GM21423 (cell line): ENCODE results near the gene SLC35B4.
A peak's percentile ranks its signal among the peaks of the same experiment; 100 is the strongest.

Experiments used
- ATAC-seq: cut with Tn5 transposase; IDR thresholded peaks from one replicate; pipeline ENCODE4 v1.9.1; 2021; ENCODE audit warnings: mild to moderate bottlenecking, moderate library complexity; ENCODE audit not compliant: unreplicated experiment

The SLC35B4 gene

DNA sequence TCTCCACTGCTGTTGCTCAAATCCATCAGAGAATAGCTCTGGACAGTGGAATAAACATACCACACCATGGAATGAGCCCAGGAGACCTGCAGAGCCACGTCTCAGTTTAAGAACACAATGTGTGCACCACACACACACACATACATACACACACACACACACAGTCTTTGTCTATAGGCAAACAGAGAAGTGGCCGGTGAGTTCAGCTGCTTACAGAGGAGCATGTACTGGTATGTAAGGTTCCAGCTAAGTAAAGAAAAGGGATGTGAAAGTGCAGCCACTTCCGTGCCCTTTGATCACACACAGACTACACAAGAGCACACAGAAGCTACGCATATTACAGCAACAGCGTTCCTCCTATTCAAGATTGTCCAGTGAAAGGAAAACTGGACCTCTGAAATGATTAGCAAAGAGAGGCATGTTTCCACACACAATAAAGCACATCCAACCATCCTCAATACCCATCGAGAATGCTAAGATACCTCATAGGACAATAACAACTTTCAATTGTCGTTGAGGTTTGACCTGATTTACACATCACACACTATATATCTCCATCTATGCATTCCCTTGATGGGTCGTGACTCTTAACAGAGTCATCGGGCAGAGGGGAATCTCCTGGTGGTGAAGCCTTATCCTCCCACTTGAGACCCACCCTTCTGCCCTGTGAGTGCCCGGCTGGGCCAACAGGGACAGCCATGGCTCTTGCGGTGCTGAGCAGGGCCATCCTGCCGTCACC lies 23.6 kb downstream of the SLC35B4 start:
- peak; percentile 100 for ATAC-seq

DNA sequence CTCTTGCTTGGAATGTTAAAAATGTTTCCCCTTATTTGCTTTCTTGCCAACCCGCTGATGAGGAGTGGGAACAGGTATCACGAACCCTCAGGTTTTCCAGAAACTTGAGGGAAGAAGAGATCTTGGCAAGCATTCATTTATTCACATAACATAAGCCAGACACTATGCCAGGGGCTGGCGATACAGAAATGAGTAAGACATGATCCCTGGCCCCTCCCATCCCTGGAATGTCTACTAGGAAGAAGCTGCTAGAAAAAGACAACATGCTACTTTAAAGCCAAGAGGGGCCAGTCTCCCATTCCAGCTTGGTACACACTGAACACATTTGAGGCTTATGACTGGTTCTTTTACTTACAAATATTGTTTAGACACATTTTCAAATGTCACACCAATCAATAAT lies 26.4 kb downstream of the SLC35B4 start:
- no peak for ATAC-seq

DNA sequence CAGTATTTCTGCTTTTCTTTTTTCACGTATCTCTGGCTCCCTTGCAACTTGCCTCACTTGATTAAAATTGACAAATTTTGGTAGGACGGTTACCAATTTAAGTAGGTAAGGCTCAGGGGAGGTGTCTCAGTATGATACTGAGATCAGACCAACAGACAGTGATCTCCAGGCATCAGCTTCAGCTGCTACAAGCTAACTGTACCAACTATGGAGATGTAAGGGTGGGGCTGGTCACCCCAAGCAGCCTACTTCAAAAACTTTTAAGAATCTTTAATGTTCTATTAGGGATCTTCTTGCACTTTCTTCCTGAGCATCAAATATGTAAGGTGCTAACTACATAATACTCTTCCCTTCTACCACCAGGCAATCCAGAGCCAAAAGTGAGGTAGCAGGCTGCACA lies 26.9 kb downstream of the SLC35B4 start:
- ATAC-seq = no peak

DNA sequence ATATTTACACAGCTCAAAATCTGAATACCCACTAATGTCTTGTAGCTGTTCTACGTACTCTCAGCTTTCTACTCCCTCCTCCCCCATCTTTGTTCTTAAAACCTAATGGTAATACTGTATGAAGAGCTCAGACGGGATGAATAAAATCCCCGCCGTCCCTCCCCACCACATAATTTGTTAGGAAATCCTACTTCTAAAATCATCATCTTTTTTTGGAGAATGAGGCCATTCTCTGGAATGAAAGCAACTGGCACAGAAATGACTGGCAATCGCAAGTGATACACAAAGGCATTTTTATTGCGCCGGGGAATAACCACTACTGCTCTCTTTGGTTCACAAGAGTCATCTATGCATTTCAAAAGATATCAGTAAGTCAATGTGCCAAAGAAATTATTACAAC lies 27.3 kb downstream of the SLC35B4 start:
- no peak for ATAC-seq

DNA sequence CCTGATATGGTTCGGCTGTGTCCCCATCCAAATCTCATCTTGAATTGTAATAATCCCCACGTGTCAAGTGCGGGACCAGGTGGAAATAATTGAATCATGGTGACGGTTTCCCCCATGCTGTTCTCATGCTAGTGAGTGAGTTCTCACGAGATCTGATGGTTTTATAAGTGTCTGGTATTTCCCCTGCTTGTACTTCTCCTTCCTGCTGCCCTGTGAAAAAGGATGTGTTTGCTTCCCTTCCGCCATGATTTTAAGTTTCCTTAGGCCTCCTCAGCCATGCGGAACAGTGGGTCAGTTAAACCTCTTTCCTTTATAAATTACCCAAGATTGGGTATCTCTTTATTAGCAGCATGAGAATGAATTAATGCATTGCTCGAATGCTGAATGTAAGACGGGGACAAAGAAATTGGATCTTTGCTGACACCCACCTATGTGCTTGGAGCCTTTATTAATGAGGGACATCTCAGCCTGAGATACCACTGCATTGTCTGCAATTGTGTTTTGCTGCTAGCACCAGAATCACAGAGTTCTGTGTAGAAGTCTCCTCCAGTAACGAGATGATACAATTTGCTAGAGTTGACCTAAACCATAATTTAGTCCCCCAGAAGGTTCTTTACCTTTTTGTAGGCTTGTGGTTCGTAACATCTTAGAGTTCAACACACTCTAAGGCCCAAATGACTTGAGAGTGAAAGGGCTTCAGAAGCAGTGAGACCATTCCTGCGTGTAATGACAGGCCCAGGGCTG lies 28.6 kb downstream of the SLC35B4 start:
- ATAC-seq = no peak

DNA sequence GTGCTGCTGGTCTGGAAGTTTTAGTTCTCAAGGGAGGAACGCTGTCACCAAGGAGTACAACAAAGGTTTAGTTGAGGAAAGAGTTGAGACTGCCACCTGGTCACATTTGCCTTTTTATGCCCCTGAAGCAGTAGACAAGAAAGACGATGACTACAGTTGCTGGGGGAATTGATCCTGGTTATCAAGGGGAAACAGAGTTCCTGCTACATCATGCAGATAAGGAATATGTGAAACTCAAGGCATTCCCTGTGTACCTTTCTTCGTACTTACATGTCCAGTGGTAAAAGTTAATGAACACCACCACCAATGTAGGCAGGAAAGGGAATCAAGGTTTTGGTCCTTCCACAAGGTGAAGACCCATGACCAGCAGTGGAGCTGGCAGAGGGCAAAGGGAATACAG lies 31.8 kb downstream of the SLC35B4 start:
- ATAC-seq = no peak

DNA sequence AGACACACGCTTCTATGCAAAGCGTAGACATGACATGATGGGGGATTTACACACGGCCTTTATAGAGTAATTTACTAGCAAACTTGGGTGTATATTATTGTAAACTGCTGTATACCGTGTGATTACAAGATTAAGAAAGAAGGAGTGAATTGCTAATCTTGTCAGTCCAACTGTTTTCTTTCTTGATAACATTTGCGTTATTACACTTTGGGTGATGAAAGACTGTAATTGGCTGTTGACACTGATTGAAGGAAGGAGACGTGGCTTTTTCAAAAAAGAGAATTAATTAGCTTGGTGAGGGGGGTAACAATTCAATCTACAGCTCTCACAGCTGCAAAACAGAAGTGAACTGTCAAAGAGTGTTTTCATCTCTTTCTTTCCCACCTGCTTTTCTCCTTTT lies 32.7 kb downstream of the SLC35B4 start:
- ATAC-seq = no peak

DNA sequence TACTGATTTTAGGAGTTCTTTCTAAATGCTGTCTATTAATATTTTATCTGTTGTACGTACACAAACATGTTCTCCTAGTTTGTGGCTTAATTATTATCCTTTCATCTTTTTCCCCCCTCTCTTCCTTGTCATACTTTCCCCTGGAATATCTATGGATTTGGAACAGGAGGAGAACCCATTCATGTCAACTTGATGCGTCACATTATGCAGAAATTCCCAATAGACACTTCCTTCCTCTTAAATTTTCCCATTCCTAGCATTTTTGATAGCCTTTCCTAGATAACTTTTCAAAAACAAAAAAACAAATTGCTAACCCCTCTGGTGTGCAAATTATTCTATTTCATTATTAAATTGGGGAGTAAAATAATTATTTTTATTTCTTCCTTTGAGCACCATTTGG lies 36.2 kb downstream of the SLC35B4 start:
- no peak for ATAC-seq

DNA sequence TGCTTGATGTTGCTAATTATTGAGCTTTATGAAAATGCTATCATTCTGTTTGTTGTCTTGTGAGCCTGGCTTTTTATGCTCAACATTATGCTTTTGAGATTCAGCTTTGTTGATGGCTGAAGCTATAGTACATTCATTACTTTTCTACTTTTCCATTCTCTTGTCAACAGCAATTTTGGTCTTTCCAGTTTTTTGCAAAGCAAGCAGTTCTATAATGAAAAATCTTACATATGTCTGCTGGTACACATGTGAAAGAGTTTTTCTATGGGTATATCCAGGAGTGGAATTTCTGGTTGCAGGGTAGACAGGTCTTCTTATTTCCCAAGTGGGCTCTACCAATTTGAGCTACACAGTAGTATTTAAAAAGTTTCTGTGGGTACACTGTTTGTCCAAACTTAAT lies 36.8 kb downstream of the SLC35B4 start:
- ATAC-seq = no peak

DNA sequence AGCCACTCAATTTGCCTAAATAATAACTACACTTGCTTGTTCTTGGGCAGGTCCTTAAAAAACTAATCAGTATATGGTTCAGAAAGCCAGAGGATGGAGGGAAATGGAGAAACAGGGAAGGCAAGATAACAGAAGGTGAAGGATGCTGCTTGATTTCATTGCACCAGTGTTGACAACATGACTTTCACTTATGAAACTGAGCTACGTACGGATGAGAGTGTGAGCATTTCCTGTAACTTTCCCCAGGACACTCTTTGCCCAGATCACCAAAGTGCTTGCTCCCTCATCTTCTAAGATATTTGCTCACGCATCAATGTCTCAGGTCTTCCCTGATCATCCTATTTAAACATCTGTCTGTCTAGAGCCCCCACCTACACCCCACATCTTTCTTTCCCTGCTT lies 37.4 kb downstream of the SLC35B4 start:
- ATAC-seq = no peak

DNA sequence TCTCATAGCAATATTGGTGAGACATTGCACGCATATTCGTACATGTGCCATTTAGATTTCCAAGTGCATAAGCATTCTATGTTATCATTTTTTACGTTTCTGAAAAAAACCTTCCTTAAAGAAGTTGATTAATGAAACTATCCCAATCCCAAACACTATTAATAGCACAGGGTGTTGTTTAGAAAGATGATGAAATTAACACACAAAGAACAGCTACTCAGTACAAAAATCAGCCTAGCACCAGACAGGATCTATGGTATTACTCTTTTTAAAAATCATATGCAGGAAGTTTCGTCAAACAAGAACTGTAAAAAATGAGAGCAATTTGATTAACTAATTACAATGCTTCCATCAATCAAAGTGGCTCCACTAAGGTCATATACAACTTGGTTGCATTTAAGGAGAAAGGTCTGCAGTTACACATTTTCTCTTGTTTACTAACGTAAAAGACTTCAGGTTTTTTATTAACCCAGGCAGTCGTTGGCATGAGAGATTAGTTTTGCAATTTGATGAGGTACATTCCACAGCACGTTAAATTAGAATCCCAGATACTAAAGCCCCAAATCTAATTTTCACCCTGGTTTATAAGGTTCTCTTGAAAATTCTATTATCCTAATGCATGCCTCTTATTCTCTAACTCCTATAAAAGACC lies 38.1 kb downstream of the SLC35B4 start:
- ATAC-seq = no peak

DNA sequence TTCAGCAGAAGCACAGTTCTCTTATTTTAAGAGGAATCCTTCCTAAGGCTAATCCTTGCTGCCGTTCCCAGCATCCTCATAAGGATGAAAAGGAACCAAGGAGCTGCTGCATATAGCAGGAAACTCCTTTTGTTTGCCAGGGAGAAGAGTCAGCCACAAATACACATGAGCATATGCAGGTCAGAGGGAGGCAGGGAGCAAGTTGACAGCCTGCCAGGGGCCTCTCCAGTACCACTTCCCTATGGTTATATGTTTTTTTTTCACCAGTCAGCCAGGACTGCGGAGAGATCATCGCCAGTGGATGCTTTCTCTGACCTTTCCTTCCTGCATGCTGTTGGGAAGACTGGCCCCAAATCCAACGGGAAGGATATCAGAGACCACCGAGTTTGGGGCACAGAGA lies 39.8 kb downstream of the SLC35B4 start:
- no peak for ATAC-seq

DNA sequence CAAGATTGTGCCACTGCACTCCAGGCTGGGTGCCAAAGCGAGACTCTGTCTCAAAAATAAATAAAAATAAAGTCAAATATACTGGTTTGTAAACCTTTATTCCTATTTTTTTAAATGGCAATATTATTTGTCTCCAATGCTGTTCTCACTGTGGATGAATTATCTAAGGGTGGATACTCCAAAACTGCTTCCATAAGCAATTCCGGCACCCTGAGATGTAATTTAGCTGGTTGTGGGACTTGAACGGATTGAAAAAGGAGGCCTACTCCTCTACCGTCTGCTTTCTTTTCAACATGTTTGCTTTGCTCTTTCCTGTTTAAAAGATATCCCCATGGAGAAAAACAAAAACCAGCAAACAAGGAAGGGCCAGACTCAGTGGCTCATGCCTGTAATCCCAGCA lies 54.4 kb downstream of the SLC35B4 start:
- ATAC-seq = no peak

DNA sequence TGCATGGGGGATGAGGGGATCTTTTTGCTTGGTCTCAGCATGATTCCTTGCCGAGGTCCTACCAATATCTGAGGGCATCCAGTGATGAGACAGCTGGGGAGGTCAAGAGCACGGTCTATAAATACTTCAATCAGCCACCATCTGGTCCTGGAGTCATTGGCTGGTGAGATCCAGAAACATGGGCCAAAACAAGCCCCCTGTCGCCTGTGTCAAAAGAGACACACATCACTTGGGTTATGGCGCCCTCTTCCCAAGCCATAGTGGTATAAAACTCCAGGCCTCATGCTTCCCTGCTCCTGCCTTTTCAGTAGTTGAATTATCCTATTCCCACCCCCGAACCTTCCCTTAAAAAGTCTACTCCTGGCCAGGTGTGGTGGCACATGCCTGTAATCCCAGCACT lies 60.9 kb downstream of the SLC35B4 start:
- no peak for ATAC-seq

DNA sequence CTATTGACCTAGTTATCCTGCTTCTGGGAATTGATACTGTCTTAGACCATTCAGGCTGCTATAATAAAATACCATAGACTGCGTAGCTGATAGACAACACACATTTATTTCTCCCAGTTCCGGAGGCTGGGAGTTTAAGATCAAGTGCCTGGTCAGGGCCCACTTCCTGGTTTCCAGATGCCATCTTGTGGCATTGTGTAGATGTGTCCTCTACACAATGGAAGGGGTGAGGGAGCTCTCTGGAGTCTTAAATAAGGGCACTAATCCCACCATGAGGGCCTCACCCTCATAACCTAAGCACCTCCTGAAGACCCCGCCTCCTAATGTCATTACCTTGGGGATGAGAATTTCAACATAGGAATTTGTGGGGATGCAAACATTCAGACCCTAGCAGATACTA lies 62.4 kb downstream of the SLC35B4 start:
- no peak for ATAC-seq

DNA sequence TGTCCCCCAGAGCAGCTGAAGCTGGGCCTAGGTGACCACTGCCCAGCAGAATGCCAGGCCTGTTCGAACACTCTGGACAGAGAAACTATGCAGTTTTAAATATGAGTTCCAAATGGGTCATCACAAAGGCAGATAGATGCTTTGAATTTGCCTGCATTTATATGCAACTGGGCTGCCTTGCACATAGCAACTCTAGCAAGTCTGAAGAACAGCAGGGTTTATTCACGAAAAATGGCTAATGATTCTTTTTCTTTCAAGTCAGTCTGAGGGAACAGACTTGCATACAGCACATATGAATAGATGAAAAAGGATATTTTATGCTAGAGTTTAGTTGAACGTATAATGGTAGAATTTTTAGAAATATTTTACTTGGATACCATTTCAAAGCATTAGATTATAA lies 68.5 kb downstream of the SLC35B4 start:
- ATAC-seq = no peak

DNA sequence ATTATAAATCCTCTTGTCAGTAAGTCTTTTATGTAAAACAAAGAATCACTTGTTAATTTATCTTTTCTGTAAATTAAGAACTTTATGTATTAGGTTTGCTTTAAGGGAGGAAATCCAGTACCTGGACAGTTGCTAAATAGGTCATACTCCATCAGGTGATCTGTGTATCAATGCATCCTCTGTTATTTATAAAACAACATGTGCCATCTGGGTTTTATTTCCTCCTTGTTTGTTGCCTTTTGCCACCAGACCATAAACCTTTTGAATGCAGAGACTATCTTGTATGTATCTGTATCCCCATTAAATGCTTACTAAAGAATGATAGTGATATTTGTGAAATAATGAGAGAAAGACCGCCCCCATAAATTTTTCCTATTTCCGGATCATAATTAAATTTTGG lies 70.0 kb downstream of the SLC35B4 start:
- no peak for ATAC-seq

DNA sequence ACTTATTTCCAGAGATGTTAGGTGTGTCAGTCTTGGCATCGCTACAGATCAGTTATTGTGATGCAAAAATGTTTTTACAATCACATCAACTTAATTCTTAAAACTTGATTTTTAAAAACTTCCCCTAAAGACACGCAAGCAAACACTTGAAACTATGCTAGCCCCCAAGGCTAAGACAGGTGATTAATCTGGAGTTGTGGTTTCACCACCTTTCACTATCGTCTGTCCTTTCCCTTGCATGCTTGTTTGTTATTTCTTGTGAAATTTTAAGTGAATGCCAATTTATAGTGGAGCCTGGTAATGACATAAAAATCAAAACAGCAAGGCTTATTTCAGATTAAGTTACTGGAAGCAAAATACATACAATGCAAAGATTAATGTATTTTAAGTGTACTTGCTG lies 70.4 kb downstream of the SLC35B4 start:
- ATAC-seq = no peak

DNA sequence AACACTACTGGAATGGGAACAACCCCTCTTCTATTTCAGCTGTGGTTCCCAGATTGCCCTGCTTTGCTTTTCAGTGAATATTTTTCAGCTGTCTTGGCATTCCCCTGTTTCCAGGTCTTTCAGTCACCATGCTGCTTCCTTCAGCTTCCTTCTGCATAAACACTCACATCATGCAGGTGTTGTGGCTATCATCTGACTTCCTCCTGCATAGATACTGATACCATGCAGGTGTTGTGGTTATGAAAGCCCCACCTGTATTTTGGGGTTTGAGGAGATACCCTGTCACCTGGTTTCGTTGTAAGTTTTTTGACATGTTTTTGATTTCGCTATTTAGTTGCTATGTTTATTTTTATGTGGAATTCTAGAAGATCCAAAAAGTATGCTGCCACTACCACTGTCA lies 71.5 kb downstream of the SLC35B4 start:
- no peak for ATAC-seq
